ENCODE results near the gene MAGEA2B.
"Not testable (repeated sequence)": the region's sequence is repeated elsewhere in the genome, so short reads cannot be mapped to it uniquely, and the experiment has no call there.

Gene MAGEA2B

DNA sequence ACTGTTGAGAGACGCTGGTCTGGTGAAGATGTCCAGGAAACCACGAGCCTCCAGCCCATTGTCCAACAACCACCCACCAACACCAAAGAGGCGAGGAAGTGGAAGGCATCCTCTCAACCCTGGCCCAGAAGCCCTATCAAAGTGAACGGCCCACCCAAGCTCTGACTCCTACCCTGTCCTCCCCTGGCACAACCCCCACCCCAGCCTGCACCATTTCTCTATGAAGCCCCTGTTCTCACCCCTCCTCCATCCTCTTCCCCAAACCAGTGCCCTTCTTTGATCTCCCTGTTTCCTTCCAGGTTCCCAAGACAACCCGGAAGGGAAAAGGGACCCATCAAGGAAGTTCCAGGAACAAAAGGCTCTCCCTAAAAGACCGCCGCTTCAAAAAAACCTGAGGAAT, 45.1 kb downstream of the MAGEA2B start:
- DNase-seq, result not testable (repeated sequence)

DNA sequence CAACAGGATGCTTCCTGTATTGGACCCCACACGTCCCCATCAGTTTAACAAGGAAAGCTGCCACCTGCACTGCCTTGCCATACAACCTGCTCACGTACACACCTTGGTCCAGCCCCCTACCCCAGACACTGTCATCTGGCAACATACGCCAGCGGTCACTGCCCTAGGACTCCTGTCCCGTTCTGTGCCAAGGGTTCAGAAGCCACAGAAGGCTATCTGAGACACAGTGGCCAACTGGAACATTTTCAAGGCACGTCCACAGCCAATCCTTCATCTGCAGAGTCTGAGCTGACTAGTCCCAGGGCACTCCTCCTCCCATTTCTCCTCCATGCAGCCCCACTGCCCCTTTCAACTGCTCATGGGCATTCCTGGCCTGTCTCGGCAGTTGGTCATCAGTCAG, 47.2 kb downstream of the MAGEA2B start:
- DNase-seq, result not testable (repeated sequence)

DNA sequence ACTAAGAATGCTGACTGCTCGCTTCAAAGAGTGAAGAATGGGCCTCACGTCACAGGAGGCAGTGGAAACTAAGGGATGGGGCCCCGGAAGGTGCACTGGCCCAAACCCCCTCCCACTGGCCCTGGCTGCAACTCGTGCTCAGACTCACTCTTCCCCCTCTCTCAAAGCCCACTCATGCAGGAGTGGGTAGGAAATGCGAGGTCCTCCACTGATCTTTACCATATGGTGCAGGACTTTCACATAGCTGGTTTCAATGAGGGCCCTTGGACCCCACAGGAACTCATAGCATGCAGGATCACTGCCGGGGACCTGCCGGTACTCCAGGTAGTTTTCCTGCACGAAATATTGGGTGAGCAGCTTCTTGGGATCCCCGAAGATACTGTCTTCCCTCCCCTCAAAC, 52.1 kb downstream of the MAGEA2B start:
- DNase-seq, result not testable (repeated sequence)

Data from cerebellar nuclear complex (tissue), 1 donor.